GM23338 (cell line): ENCODE results near the gene INSRR. TPM values are rescaled to one million over a fixed set of nuclear protein-coding genes. Genes with fewer than 3 reads are reported as not detected.

ENCODE experiments used
- ATAC-seq: fragments of 200-7000 bp; cut with Tn5 transposase; 3 replicates; pipeline ENCODE4 v1.9.1; 2020
- DNase-seq: peaks from one replicate; pipeline ENCODE4 v3.0.0-alpha.2; 2015; ENCODE audit warnings: low spot score
- H2AFZ ChIP-seq: fragments of 200-600 bp; sonication (generic); 2 replicates; pipeline ENCODE4 v1.8.0; 2016; ENCODE audit warnings: antibody characterized with exemption, mild to moderate bottlenecking, moderate library complexity
- H3F3A ChIP-seq: fragments of 200-600 bp; sonication (generic); replicated peaks from 2 replicates; pipeline ENCODE4 v1.8.0; 2017; ENCODE audit warnings: antibody characterized with exemption, mixed run types, low read depth
- H3K27ac ChIP-seq: fragments of 200-600 bp; sonication (generic); 2 replicates; pipeline ENCODE4 v1.6.1; 2016; ENCODE audit warnings: low read depth
- H3K27me3 ChIP-seq: fragments of 200-600 bp; sonication (generic); 2 replicates; pipeline ENCODE4 v1.8.0; 2016; ENCODE audit warnings: mild to moderate bottlenecking, mixed run types, moderate library complexity; ENCODE audit not compliant: insufficient read depth
- H3K36me3 ChIP-seq: fragments of 200-600 bp; sonication (generic); 2 replicates; pipeline ENCODE4 v1.8.0; 2016; ENCODE audit warnings: mild to moderate bottlenecking; ENCODE audit not compliant: insufficient read depth
- H3K4me1 ChIP-seq: fragments of 200-600 bp; sonication (generic); 2 replicates; pipeline ENCODE4 v1.8.0; 2016; ENCODE audit warnings: mild to moderate bottlenecking, moderate library complexity; ENCODE audit not compliant: insufficient read depth
- H3K4me2 ChIP-seq: fragments of 200-600 bp; sonication (generic); 2 replicates; pipeline ENCODE4 v1.7.1; 2017; ENCODE audit warnings: mixed run types
- H3K4me3 ChIP-seq: fragments of 200-600 bp; sonication (generic); 2 replicates; pipeline ENCODE4 v1.6.1; 2016; ENCODE audit warnings: mixed run types
- H3K79me2 ChIP-seq: fragments of 200-600 bp; sonication (generic); replicated peaks from 2 replicates; pipeline ENCODE4 v1.8.0; 2017; ENCODE audit warnings: mild to moderate bottlenecking; ENCODE audit not compliant: insufficient read depth
- H3K9me2 ChIP-seq: fragments of 200-600 bp; sonication (generic); 2 replicates; pipeline ENCODE4 v1.8.0; 2017; ENCODE audit not compliant: insufficient read depth
- H4K20me1 ChIP-seq: fragments of 200-600 bp; sonication (generic); replicated peaks from 2 replicates; pipeline ENCODE4 v1.8.0; 2017; ENCODE audit warnings: mild to moderate bottlenecking; ENCODE audit not compliant: insufficient read depth
- H3K27ac Mint-ChIP-seq: 2 replicates; pipeline ENCODE4 v1.8.0; 2020; ENCODE audit warnings: inconsistent platforms, mild to moderate bottlenecking, moderate library complexity, mixed read lengths
- H3K27me3 Mint-ChIP-seq: 3 replicates; pipeline ENCODE4 v1.8.0; 2022; ENCODE audit warnings: low read depth, mild to moderate bottlenecking, moderate library complexity, mixed read lengths, inconsistent platforms; ENCODE audit not compliant: insufficient read depth, poor library complexity
- H3K36me3 Mint-ChIP-seq: 3 replicates; pipeline ENCODE4 v1.8.0; 2021; ENCODE audit warnings: low read depth, mild to moderate bottlenecking, inconsistent platforms, moderate library complexity, mixed read lengths
- H3K4me1 Mint-ChIP-seq: 3 replicates; pipeline ENCODE4 v1.8.0; 2020; ENCODE audit warnings: mild to moderate bottlenecking, inconsistent platforms, mixed read lengths
- H3K4me3 Mint-ChIP-seq: 3 replicates; pipeline ENCODE4 v1.8.0; 2021; ENCODE audit warnings: moderate library complexity, mild to moderate bottlenecking, inconsistent platforms, mixed read lengths
- H3K9me3 Mint-ChIP-seq: 3 replicates; pipeline ENCODE4 v1.8.0; 2020; ENCODE audit warnings: moderate library complexity, mild to moderate bottlenecking, inconsistent platforms, mixed read lengths
- CREB1 ChIP-seq: fragments of 250-450 bp; sonication (Bioruptor Pico); IDR thresholded peaks from 2 replicates; pipeline ENCODE4 v1.5.0; 2020; ENCODE audit warnings: low read depth, mild to moderate bottlenecking, moderate library complexity
- CTCF ChIP-seq, 2 experiments: fragments of 200-600 bp in 1 of 2; sonication (generic) in 1 of 2; conservative IDR thresholded peaks; 2 replicates each; pipeline versions ENCODE4 v1.5.1 to v1.6.1; 2016 to 2017; ENCODE audit warnings: antibody characterized with exemption in 2 of 2, low read depth in 2 of 2, mild to moderate bottlenecking in 2 of 2, moderate library complexity in 1 of 2
- ETS1 ChIP-seq: IDR thresholded peaks from 2 replicates; pipeline ENCODE4 v1.6.1; 2016; ENCODE audit warnings: antibody characterized with exemption
- EZH2 ChIP-seq: fragments of 200-600 bp; sonication (generic); IDR thresholded peaks from one replicate; pipeline ENCODE4 v1.8.0; 2017; ENCODE audit warnings: antibody characterized with exemption, mild to moderate bottlenecking, low read depth; ENCODE audit not compliant: unreplicated experiment
- EZH2phosphoT487 ChIP-seq: fragments of 200-600 bp; sonication (generic); IDR thresholded peaks from one replicate; pipeline ENCODE4 v1.8.1; 2018; ENCODE audit warnings: antibody characterized with exemption; ENCODE audit not compliant: unreplicated experiment
- JUNB ChIP-seq: IDR thresholded peaks from one replicate; pipeline ENCODE4 v1.6.1; 2016; ENCODE audit warnings: antibody characterized with exemption; ENCODE audit not compliant: unreplicated experiment
- NANOG ChIP-seq: IDR thresholded peaks from 2 replicates; pipeline ENCODE4 v1.6.1; 2016; ENCODE audit warnings: antibody characterized with exemption, borderline replicate concordance
- POLR2AphosphoS5 ChIP-seq: IDR thresholded peaks from 2 replicates; pipeline ENCODE4 v1.6.1; 2016; ENCODE audit warnings: antibody characterized with exemption, low read depth
- REST ChIP-seq: IDR thresholded peaks from one replicate; pipeline ENCODE4 v1.6.1; 2018; ENCODE audit warnings: antibody characterized with exemption; ENCODE audit not compliant: unreplicated experiment
- STAT1 ChIP-seq: IDR thresholded peaks from one replicate; pipeline ENCODE4 v1.6.1; 2016; ENCODE audit warnings: antibody characterized with exemption; ENCODE audit not compliant: unreplicated experiment
- ZNF114 ChIP-seq: fragments of 250-450 bp; sonication (Bioruptor Pico); IDR thresholded peaks from 2 replicates; pipeline ENCODE4 v1.5.0; 2020; ENCODE audit warnings: mild to moderate bottlenecking, moderate library complexity
- ZNF331 ChIP-seq: fragments of 250-450 bp; sonication (Bioruptor Pico); IDR thresholded peaks from 2 replicates; pipeline ENCODE4 v1.5.0; 2020; ENCODE audit warnings: low read depth, mild to moderate bottlenecking, moderate library complexity
- ZNF462 ChIP-seq: fragments of 250-450 bp; sonication (Bioruptor Pico); IDR thresholded peaks from 2 replicates; pipeline ENCODE4 v1.5.0; 2020; ENCODE audit warnings: mild to moderate bottlenecking, moderate library complexity
- polyA plus RNA-seq: library from polyadenylated mRNA; unstranded; fragments of >200 nt; fragmentation: Nextera tagmentation; extraction: Ambion mirVana; gene quantifications from 2 replicates; pipeline ENCODE4 v1.2.1, GENCODE V29; 2016
- total RNA-seq: library from RNA; depleted of rRNA; stranded (reverse); fragments of >200 nt; shearing (Covaris generic); gene quantifications from 2 replicates; pipeline ENCODE4 v1.2.3, GENCODE V29; 2014

Gene INSRR
- total and polyA plus RNA-seq, 2 experiments from 2014 or later = not detected

- no peaks in the 10 kb centered on the region for H3K36me3 Mint-ChIP-seq
- DNase-seq (no peak), ATAC-seq (no peak)
- H3K27me3 Mint-ChIP-seq = peaks cover 4% of the 10 kb centered on the region
- H3K36me3 ChIP-seq = no peaks in the 10 kb centered on the region
- H3K4me1 ChIP-seq = no peaks in the 10 kb centered on the region
- no peak overlapping the region for H2AFZ ChIP-seq
- no peak overlapping the region for H3K4me2 ChIP-seq
- H3K4me1 Mint-ChIP-seq = no peaks in the 10 kb centered on the region
- H3F3A ChIP-seq = 0 out of 2 replicates have a peak, but pooled peaks cover 4% of the 10 kb centered on the region
- no peaks in the 10 kb centered on the region for H3K9me2 ChIP-seq
- no peaks in the 10 kb centered on the region for H3K9me3 Mint-ChIP-seq
- H4K20me1 ChIP-seq = no peaks in the 10 kb centered on the region
- H3K4me3 ChIP-seq = no peak overlapping the region
- no peaks in the 10 kb centered on the region for H3K79me2 ChIP-seq
- no peak overlapping the region for H3K4me3 Mint-ChIP-seq
- no peak for TF ChIP-seq ZNF462
- TF ChIP-seq ETS1 = no peak
- no peak for TF ChIP-seq EZH2
- no peak for TF ChIP-seq EZH2phosphoT487
- TF ChIP-seq NANOG = no peak
- no peak for TF ChIP-seq REST
- TF ChIP-seq ZNF331 (CRISPR knock-in tag) = no peak
- TF ChIP-seq ZNF114 (CRISPR knock-in tag) = no peak
- TF ChIP-seq POLR2AphosphoS5 = no peak
- TF ChIP-seq CTCF (conservative IDR thresholded peaks at IDR 0.05; ENCODE audit: low read depth in 2 of 2) = no peak
- no peak for TF ChIP-seq JUNB
- TF ChIP-seq CREB1 (CRISPR knock-in tag) = no peak
- no peak for TF ChIP-seq STAT1
- no peak overlapping the region for H3K27ac ChIP-seq
- peaks cover 8% of the 10 kb centered on the region; the same call in 1 of the 2 replicates for H3K27me3 ChIP-seq
- H3K27ac Mint-ChIP-seq = no peak overlapping the region
Measured at GRCh38 chr1:156821801-156822200, 37.1 kb downstream of the INSRR start.
